Activated T-cell treated with anti-CD3 and anti-CD28 coated beads, Interleukin-2, amount 50 U/mL, for 72 hours (primary cell): ENCODE measurements around the gene MINDY4. TPM values are rescaled to one million over a fixed set of nuclear protein-coding genes. Genes with fewer than 3 reads are reported as not detected.

Source experiments
- ATAC-seq, 2 donors: fragments of 150-1000 bp; cut with Tn5 transposase; replicated peaks in 1 of 2; 2 replicates each; pipeline ENCODE4 v1.10.0; 2021; ENCODE audit warnings: moderate library complexity in 2 of 2, mild to moderate bottlenecking in 1 of 2
- DNase-seq, 2 donors: peaks; one replicate each; pipeline ENCODE4 v3.0.0; 2021 to 2022; ENCODE audit warnings: mixed read lengths in 1 of 2
- H3K27ac Mint-ChIP-seq: one replicate; pipeline ENCODE4 v1.8.0; 2022; ENCODE audit warnings: mild to moderate bottlenecking, moderate library complexity, mixed read lengths
- H3K27me3 Mint-ChIP-seq: one replicate; pipeline ENCODE4 v1.8.0; 2022; ENCODE audit warnings: low read depth, mixed read lengths
- H3K36me3 Mint-ChIP-seq, 2 donors: one replicate each; pipeline ENCODE4 v1.8.0; 2022; ENCODE audit warnings: mixed read lengths in 2 of 2, mild to moderate bottlenecking in 1 of 2; ENCODE audit not compliant: insufficient read depth in 2 of 2
- H3K4me1 Mint-ChIP-seq: one replicate; pipeline ENCODE4 v1.8.0; 2022; ENCODE audit warnings: low read depth, mixed read lengths
- H3K4me3 Mint-ChIP-seq, 2 donors: one replicate each; pipeline ENCODE4 v1.8.0; 2022; ENCODE audit warnings: mild to moderate bottlenecking in 2 of 2, mixed read lengths in 2 of 2, moderate library complexity in 2 of 2
- H3K9me3 Mint-ChIP-seq, 2 donors: one replicate each; pipeline ENCODE4 v1.8.0; 2022; ENCODE audit warnings: mixed read lengths in 2 of 2
- total RNA-seq, 2 donors: library from RNA; stranded (reverse); gene quantifications; one replicate each; pipeline ENCODE4 v1.2.3, GENCODE V29; 2022

Gene MINDY4
- total RNA-seq, 2 donors from 2014 or later = 1.1 to 1.9 TPM

DNA sequence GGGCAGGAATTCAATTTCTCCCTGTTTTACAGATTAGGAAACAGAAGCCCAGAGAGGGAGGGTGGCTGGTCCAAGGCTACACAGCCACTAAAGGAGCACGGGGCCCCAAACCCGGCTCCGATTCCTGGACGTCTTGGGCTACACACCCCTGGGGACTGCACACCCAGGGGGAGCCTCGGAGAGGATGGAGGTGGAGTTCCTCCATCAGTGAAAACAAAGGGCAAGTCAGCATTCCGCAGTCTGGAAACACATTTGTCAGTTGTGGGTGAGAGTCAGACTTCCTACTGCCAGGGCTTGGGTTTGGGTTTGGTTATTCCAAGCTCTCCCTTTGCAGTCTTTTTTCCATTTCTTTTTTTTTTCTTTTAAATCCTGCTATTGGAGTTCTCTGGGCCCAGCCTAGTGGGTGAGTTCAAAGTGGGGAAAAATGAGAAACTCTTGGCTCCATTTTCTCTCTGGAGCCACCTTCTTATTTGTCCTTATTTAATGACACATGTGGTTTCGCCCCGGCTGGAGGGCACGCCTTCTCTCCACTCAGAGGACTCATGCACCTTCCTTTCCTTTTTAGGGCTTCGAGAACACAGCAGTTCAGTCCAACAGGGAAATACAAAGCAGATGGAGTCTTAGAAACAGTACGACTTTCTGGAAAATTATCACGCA, 80.6 kb downstream of the MINDY4 start:
- Mint-ChIP-seq H3K36me3 (no peaks in the 10 kb centered on the region), H3K4me1 (no peaks in the 10 kb centered on the region), H3K27me3 (no peaks in the 10 kb centered on the region), H3K4me3 (no peak overlapping the region), H3K27ac (no peak overlapping the region), H3K9me3 (no peaks in the 10 kb centered on the region)
- DNase-seq = no peak
- ATAC-seq = no peak

DNA sequence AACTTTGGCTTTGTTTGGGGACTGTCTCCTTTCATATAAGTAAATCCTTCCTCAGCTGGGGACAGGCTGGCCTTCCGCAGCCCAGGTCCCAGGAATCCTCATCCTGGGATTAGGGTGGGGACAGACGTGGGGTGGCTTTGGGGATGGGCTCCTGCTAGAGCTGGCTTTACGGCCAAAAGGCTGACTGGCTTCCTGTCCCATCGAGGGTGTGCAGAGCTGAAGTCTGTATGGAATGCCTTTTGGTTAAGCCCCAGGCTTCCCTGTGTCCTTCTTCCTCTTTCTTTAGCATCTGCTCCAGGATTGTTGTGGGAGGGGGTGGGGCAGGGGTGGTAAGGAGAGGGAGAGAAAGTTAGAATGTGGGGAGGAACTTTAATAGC, 81.1 kb downstream of the MINDY4 start:
- H3K36me3 Mint-ChIP-seq = no peaks in the 10 kb centered on the region
- DNase-seq (no peak), ATAC-seq (no peak)
- H3K9me3 Mint-ChIP-seq = no peaks in the 10 kb centered on the region
- H3K27ac Mint-ChIP-seq = no peak overlapping the region
- H3K4me1 Mint-ChIP-seq = no peaks in the 10 kb centered on the region
- no peaks in the 10 kb centered on the region for H3K27me3 Mint-ChIP-seq
- no peak overlapping the region for H3K4me3 Mint-ChIP-seq

DNA sequence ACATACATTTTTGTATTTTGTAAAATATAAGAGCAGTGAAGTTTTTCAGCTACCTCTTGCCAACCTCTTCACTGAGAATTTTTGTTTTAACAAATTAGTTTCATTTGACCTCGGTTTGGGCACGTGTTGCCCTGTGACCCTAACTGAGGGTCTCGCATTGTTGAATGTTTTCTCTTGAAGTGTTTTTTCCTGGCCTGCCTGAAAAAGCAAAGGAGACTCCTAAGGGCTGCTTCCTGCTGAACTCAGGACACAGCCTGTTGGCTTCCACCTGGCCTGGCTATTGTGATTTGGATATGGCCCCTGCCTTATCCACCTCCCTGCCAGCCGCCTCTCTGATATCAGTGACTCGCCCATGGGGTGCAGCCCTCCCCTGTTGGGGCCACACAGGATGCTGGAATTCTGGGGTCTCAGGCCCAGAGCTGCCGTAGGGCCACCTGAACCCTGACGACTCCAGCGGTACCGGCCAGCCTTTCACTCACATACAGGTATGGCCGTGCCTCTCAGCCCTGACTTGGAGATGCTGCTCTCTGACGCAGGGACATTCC, 81.6 kb downstream of the MINDY4 start:
- Mint-ChIP-seq H3K27ac (no peak overlapping the region), H3K4me1 (no peaks in the 10 kb centered on the region), H3K36me3 (no peaks in the 10 kb centered on the region), H3K9me3 (no peaks in the 10 kb centered on the region), H3K27me3 (no peaks in the 10 kb centered on the region), H3K4me3 (no peak overlapping the region)
- ATAC-seq (no peak), DNase-seq (no peak)

DNA sequence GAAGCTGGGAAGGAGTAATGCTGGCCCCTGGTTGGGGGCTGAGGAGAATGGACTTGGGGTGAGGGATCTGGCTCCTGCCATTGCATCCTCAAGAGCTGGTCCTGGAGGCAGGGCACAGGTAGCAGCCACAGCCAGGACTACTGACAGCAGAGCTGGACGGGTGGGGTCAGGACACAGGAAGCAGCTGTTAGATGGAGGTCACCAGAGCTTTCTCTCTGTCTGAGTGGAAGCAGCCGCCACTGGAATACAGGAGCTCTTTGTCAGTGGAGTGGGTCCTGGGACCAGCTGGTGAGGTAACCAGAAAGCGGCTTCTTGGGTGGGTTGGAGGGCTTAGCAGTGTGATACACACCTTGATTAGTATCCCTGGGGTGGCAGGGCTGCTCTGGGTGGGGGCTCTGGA, 82.4 kb downstream of the MINDY4 start:
- no peaks in the 10 kb centered on the region for H3K27me3 Mint-ChIP-seq
- no peak overlapping the region for H3K4me3 Mint-ChIP-seq
- no peaks in the 10 kb centered on the region for H3K4me1 Mint-ChIP-seq

DNA sequence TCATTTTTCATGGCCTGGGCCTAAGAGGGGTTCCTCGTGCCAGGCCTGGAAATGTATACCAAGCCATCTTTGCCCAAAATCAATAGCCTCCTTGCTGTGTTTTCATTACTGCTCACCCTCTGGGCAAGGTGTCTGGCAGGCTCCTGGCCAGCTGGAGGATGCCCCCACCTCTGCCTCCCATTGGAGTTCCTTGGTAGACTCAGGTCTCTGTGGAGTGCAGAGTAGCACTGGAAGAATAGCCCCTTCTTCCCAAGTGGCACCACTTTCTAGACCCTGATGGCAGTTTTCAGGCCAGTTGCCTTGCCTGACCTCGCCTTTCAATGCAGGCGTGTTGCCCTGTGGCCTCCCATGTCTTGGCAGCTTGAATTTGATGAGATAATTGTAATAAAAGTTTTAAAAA, 84.7 kb downstream of the MINDY4 start:
- no peak for ATAC-seq
- H3K9me3 Mint-ChIP-seq = no peaks in the 10 kb centered on the region

More for the DNA sequence above, 82.4 kb downstream of the MINDY4 start:
- Mint-ChIP-seq H3K9me3 (no peaks in the 10 kb centered on the region), H3K36me3 (no peaks in the 10 kb centered on the region), H3K27ac (no peak overlapping the region)
- ATAC-seq (no peak), DNase-seq (no peak)

DNA sequence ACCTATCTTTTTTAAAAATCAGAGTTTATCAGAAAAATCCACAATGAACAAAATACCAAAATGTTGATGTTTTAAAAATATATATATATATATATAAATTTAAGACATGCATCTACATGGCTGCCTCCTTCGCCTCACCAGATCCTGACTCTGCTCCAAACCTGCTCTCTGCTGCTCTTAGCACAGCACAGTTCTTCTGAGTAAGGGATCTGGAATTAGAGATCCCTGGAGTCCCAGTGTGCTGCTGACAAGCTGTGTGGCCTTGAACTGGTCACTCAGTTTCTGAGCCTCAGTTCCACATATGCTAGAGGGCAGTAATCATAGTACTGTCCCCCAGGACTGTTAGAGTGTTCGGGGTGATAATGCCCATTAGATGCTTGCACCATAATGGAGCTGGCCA, 87.4 kb downstream of the MINDY4 start:
- no peaks in the 10 kb centered on the region for H3K27me3 Mint-ChIP-seq
- DNase-seq (no peak), ATAC-seq (no peak)
- no peak overlapping the region for H3K4me3 Mint-ChIP-seq
- no peaks in the 10 kb centered on the region for H3K9me3 Mint-ChIP-seq
- no peaks in the 10 kb centered on the region for H3K4me1 Mint-ChIP-seq
- no peaks in the 10 kb centered on the region for H3K36me3 Mint-ChIP-seq
- no peak overlapping the region for H3K27ac Mint-ChIP-seq

More for the DNA sequence above, 84.7 kb downstream of the MINDY4 start:
- no peaks in the 10 kb centered on the region for H3K27me3 Mint-ChIP-seq
- H3K27ac Mint-ChIP-seq = no peak overlapping the region
- no peak overlapping the region for H3K4me3 Mint-ChIP-seq
- H3K36me3 Mint-ChIP-seq = no peaks in the 10 kb centered on the region
- no peak for DNase-seq
- no peaks in the 10 kb centered on the region for H3K4me1 Mint-ChIP-seq

DNA sequence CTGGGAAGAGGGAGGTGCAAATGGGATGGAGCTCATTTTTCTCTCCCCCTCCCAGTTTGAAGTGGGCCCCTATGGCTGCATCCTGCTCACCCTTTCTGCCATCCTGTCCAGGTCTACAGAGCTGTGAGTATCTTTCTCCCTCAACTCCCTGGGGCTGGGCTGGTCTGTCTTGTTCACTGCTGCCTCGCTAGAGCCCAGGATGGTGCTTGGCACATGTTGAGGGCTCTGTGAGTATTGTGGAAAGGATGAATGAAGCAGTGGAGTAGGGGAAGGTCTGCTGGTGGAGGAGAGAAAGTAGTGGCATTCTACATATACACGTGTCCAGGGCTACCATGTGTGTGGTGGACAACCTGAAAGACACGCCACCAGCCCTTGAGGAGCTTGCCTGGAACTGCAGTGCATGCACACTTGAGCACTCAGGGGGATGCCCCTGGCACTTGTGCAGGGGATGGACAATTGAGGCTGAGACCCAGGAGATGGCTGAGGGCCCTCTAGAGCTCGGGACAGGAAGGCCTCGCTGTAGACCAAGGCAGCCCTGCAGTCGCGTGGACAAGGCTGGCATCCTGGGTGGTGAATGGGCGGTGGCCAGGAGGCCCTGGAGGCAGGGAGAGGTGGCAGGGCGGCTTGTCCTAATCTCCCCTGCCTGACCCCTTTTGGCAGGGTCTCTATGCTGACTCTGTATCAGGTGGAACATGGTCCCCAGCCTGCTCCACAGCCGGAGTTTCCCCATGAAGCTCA, 88.2 kb downstream of the MINDY4 start:
- DNase-seq = no peak
- Mint-ChIP-seq H3K4me1 (no peaks in the 10 kb centered on the region), H3K27ac (no peak overlapping the region), H3K36me3 (no peaks in the 10 kb centered on the region), H3K27me3 (no peaks in the 10 kb centered on the region), H3K9me3 (no peaks in the 10 kb centered on the region), H3K4me3 (no peak overlapping the region)
- ATAC-seq = no peak

DNA sequence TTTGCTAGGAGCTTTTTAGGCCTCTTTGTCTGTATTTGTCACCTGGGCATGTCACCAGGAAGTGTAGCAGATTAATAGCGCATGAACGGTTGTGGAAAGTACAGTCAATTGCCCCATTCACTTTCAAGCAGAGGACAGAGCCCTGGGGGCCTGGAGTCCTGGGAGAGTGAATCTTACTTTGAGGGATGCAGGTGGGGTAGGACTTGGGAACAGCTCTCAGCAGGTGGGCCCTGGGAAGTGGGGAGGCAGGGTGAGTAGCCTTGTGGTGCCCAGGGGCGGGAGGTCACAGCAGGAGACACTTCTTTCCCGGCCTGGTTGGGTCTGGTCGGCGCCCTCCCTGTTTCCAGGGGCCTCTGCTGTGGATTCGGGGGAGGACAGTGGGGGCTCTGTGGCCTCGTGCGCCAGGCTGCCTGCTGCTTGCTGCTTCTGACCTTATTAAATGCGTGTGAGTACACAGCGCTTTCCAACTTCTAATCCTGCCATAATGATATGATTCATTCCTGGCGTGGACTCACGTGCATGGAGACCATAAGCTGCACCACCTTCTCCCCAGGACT, 88.8 kb downstream of the MINDY4 start:
- Mint-ChIP-seq H3K9me3 (no peaks in the 10 kb centered on the region), H3K4me3 (no peak overlapping the region), H3K36me3 (no peaks in the 10 kb centered on the region), H3K27me3 (no peaks in the 10 kb centered on the region), H3K27ac (no peak overlapping the region), H3K4me1 (no peaks in the 10 kb centered on the region)
- no peak for DNase-seq
- ATAC-seq = no peak

DNA sequence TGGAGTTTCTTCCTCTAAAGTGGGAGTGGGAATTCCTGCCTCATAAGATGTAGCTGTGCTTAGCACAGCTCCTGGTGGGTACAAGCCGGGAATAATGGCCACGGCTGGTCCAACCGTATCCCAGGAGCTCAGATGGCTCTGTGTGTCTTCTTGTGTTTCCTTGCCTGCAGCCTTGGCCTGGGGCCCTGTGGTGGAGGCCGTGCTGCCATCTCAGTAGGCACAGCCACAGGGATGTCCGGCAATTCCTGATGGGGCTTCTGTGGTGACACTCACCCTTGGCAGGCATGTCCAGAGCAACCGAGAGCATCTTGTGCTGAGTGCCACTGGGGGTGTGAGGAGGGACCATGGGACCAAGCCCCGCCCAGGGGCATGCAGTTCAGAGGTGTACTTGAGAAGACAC, 90.4 kb downstream of the MINDY4 start:
- H3K4me1 Mint-ChIP-seq = no peaks in the 10 kb centered on the region
- no peaks in the 10 kb centered on the region for H3K36me3 Mint-ChIP-seq
- H3K27me3 Mint-ChIP-seq = no peaks in the 10 kb centered on the region
- no peak overlapping the region for H3K27ac Mint-ChIP-seq
- H3K4me3 Mint-ChIP-seq = no peak overlapping the region
- no peaks in the 10 kb centered on the region for H3K9me3 Mint-ChIP-seq
- no peak for ATAC-seq
- DNase-seq = no peak

DNA sequence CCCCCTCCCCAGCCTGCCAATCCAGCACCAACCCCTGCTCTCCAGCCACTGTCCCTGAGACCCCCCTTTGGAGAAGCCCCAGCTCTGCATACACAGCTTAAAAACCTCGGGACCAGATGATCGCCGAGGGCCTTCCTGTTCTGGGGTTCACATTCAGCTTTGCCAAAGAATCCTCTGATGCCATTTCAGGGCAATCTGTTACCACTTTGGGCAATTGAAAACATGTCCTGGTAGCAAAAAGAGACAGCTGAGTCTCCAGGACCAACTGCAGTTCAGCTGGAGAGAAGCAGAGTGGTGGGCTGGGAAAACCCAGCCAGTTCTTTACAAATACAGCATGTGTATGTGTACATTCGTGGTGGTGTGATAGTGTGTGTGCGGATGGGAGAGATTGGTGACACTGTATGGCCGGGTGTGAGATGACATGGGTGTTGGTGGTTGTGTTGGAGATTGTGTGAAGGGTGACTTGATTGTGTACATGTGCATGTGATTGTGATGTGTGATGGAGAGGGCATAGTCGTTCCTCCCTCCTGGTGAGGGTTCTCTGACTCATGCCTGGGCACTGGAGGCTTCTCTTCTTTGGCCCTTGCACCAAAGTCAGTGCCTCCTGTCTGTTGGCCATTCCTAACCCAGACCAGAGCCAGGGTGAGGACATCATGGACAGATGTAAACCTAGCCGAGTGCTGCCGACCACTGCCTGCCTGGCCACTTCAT, 91.9 kb downstream of the MINDY4 start:
- no peaks in the 10 kb centered on the region for H3K9me3 Mint-ChIP-seq
- DNase-seq (no peak), ATAC-seq (no peak)
- no peak overlapping the region for H3K27ac Mint-ChIP-seq
- H3K27me3 Mint-ChIP-seq = no peaks in the 10 kb centered on the region
- H3K4me3 Mint-ChIP-seq = no peak overlapping the region
- no peaks in the 10 kb centered on the region for H3K36me3 Mint-ChIP-seq
- H3K4me1 Mint-ChIP-seq = no peaks in the 10 kb centered on the region

DNA sequence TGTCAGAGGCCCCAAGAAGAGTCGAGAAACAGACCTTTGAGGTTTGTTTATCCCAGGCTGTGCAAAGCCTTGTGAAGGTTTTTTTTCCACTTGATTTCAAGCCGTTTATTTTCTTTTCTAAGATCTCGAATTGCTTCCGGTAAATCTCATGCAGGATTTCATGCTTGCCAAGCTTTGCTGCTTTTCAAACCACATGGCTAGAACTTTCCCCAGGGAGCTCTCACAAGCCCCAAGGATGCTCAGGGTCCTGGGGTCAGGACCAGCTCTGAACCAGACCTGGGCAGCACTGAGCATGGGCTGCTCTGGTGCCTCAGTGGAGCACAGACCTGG, 92.5 kb downstream of the MINDY4 start:
- Mint-ChIP-seq H3K4me1 (no peaks in the 10 kb centered on the region), H3K27ac (no peak overlapping the region), H3K36me3 (no peaks in the 10 kb centered on the region), H3K4me3 (no peak overlapping the region), H3K9me3 (no peaks in the 10 kb centered on the region), H3K27me3 (no peaks in the 10 kb centered on the region)
- ATAC-seq (no peak), DNase-seq (no peak)

DNA sequence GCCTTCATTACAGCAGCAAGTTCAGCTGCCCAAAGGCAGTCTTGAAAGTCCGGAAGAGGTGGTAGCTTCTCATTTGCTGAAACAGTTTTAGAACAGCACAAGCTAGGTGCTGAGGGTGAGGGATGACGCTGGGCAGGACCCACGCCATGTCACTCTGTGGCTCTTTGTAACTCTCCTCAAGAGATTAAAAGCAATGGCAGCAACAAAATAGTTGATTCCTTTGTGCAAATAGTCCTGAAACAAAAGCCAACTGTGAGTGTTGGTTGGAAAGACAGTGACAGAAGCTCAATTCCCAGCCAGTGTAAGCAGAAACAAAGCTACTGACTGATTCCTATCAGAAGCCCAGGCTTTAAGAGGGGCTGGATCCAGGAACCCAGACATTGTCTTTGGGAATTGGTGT, 92.9 kb downstream of the MINDY4 start:
- Mint-ChIP-seq H3K36me3 (no peaks in the 10 kb centered on the region), H3K4me1 (no peaks in the 10 kb centered on the region), H3K4me3 (no peak overlapping the region), H3K9me3 (no peaks in the 10 kb centered on the region), H3K27me3 (no peaks in the 10 kb centered on the region), H3K27ac (no peak overlapping the region)
- DNase-seq = no peak
- no peak for ATAC-seq

DNA sequence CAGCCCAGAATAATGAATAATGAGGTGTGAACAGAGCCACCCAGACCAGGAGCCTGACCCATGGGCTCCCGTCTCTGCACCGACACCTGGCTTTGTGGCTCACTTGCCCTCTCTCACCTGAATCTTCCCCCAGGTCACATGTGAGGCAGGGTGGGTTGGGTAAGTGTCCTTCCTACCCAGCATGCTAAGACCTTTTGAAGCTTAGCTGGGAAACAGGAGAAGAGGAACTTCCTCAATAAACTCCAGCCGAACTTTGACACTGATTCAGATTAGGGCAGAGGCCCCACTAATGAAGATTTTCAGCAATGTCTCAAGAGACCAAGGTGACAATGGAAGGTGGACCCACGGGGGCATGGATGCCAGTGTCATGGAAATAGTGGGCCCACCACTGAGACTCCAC, 93.9 kb downstream of the MINDY4 start:
- H3K27me3 Mint-ChIP-seq = no peaks in the 10 kb centered on the region

More for the DNA sequence above, 93.9 kb downstream of the MINDY4 start:
- H3K4me1 Mint-ChIP-seq = no peaks in the 10 kb centered on the region
- DNase-seq (no peak), ATAC-seq (no peak)
- H3K9me3 Mint-ChIP-seq = no peaks in the 10 kb centered on the region
- no peaks in the 10 kb centered on the region for H3K36me3 Mint-ChIP-seq
- H3K27ac Mint-ChIP-seq = no peak overlapping the region
- H3K4me3 Mint-ChIP-seq = no peak overlapping the region
